ENCODE results near the gene TCN1.
A peak's percentile ranks its signal among the peaks of the same experiment; 100 is the strongest.

The TCN1 gene

GRCh38 chr11:59810911-59811259, 55.4 kb downstream of the TCN1 start:
- no peak for DNase-seq (ENCODE audit: low spot score in 2 of 2)
- peaks cover 12% of the 10 kb centered on the region for H3K36me3 Mint-ChIP-seq
- peaks cover 3% of the 10 kb centered on the region for H3K4me1 Mint-ChIP-seq
- H3K9me3 Mint-ChIP-seq: no peaks in the 10 kb centered on the region
- H3K27me3 Mint-ChIP-seq: peaks cover 3% of the 10 kb centered on the region
- no peak for ATAC-seq (ENCODE audit: low read depth)
- peak overlapping the region; percentile 74 for H3K27ac Mint-ChIP-seq
- H3K4me3 Mint-ChIP-seq: peak overlapping the region; percentile 87

- H3K36me3 Mint-ChIP-seq: peaks cover 12% of the 10 kb centered on the region
- H3K4me1 Mint-ChIP-seq: peaks cover 3% of the 10 kb centered on the region
- H3K4me3 Mint-ChIP-seq: peak within 1 kb of the TSS; percentile 87
- H3K27ac Mint-ChIP-seq: peak within 1 kb of the TSS; percentile 74
- DNase-seq (ENCODE audit: low spot score in 2 of 2): peak; percentile 78 to 79
- ATAC-seq (ENCODE audit: low read depth): peak; percentile 98
- H3K27me3 Mint-ChIP-seq: peaks cover 3% of the 10 kb centered on the region
- H3K9me3 Mint-ChIP-seq: no peaks in the 10 kb centered on the region
These were observed 55.9 kb downstream of the TCN1 start, which contains the start of gene MRPL16 for GRCh38 chr11:59810189-59810910. MRPL16 (minus strand) TSS chr11:59810778; CDS start chr11:59810658, 120 bp downstream.

- DNase-seq (ENCODE audit: low spot score in 2 of 2): no peak
- H3K9me3 Mint-ChIP-seq: no peaks in the 10 kb centered on the region
- ATAC-seq (ENCODE audit: low read depth): no peak
- peak overlapping the region; percentile 12 for H3K27ac Mint-ChIP-seq
- peaks cover 3% of the 10 kb centered on the region for H3K4me1 Mint-ChIP-seq
- peaks cover 3% of the 10 kb centered on the region for H3K27me3 Mint-ChIP-seq
- peaks cover 12% of the 10 kb centered on the region for H3K36me3 Mint-ChIP-seq
- H3K4me3 Mint-ChIP-seq: no peak overlapping the region
These were observed 59.2 kb downstream of the TCN1 start for GRCh38 chr11:59807047-59807610.

- no peaks in the 10 kb centered on the region for H3K4me1 Mint-ChIP-seq
- no peaks in the 10 kb centered on the region for H3K9me3 Mint-ChIP-seq
- H3K27ac Mint-ChIP-seq: no peak overlapping the region
- DNase-seq (ENCODE audit: low spot score in 2 of 2) (no peak), ATAC-seq (ENCODE audit: low read depth) (no peak)
- H3K36me3 Mint-ChIP-seq: peaks cover 7% of the 10 kb centered on the region
- no peaks in the 10 kb centered on the region for H3K27me3 Mint-ChIP-seq
- H3K4me3 Mint-ChIP-seq: no peak overlapping the region
These were observed 62.2 kb downstream of the TCN1 start for GRCh38 chr11:59804061-59804460.

All from memory B cell (primary cell).